DMS79 treated with DMSO at 0.1 percent for 48 hours (cell line): ENCODE results near the gene KAT6B.
"Not testable (repeated sequence)": the region's sequence is repeated elsewhere in the genome, so short reads cannot be mapped to it uniquely, and the experiment has no call there.

Experiments
- DNase-seq: peaks from one replicate; lab custom pipeline; 2025; lab: John Stamatoyannopoulos, UW

Gene KAT6B

GRCh38 chr10:74826142-74827044, at the start of gene KAT6B:
TSS of gene KAT6B (plus strand) at chr10:74826600. CDS start at chr10:74842858, 16,258 bp downstream.
- peak; percentile 91 for DNase-seq

GRCh38 chr10:74778436-74779094, 47.8 kb upstream of the KAT6B start:
- no peak for DNase-seq

GRCh38 chr10:74781870-74782269, 44.5 kb upstream of the KAT6B start:
- not testable (repeated sequence) for DNase-seq

GRCh38 chr10:74784462-74784861, 41.9 kb upstream of the KAT6B start:
- DNase-seq = no peak

GRCh38 chr10:74786126-74786525, 40.3 kb upstream of the KAT6B start:
- no peak for DNase-seq

GRCh38 chr10:74787457-74787856, 38.9 kb upstream of the KAT6B start:
- no peak for DNase-seq

GRCh38 chr10:74791979-74792378, 34.4 kb upstream of the KAT6B start:
- DNase-seq = not testable (repeated sequence)

GRCh38 chr10:74792726-74793125, 33.7 kb upstream of the KAT6B start:
- DNase-seq = no peak

- not testable (repeated sequence) for DNase-seq
These were observed 33.2 kb upstream of the KAT6B start for GRCh38 chr10:74793240-74793639.

GRCh38 chr10:74794531-74794930, 31.9 kb upstream of the KAT6B start:
- DNase-seq = no peak

- no peak for DNase-seq
These were observed 28.9 kb upstream of the KAT6B start for GRCh38 chr10:74797550-74797949.

- DNase-seq = peak; percentile 37
These were observed 26.6 kb upstream of the KAT6B start for GRCh38 chr10:74799721-74800221.

GRCh38 chr10:74801447-74801846, 25.0 kb upstream of the KAT6B start:
- no peak for DNase-seq

GRCh38 chr10:74808501-74808900, 17.9 kb upstream of the KAT6B start:
- no peak for DNase-seq

- no peak for DNase-seq
These were observed 16.3 kb upstream of the KAT6B start for GRCh38 chr10:74810087-74810486.

GRCh38 chr10:74813381-74814259, 12.8 kb upstream of the KAT6B start:
- no peak for DNase-seq

GRCh38 chr10:74814797-74815196, 11.6 kb upstream of the KAT6B start:
- no peak for DNase-seq

GRCh38 chr10:74816824-74817498, 9.4 kb upstream of the KAT6B start:
- no peak for DNase-seq

- DNase-seq = peak; percentile 80
These were observed 4.9 kb upstream of the KAT6B start for GRCh38 chr10:74821501-74821900.

- no peak for DNase-seq
These were observed 4.3 kb upstream of the KAT6B start for GRCh38 chr10:74822101-74822500.

GRCh38 chr10:74822521-74823089, 3.8 kb upstream of the KAT6B start:
- DNase-seq = no peak
